GM19328 (cell line): ENCODE results near the gene ENTPD1.

ENCODE experiments used
- ATAC-seq: cut with Tn5 transposase; IDR thresholded peaks from one replicate; pipeline ENCODE4 v1.9.1; 2021; ENCODE audit warnings: mild to moderate bottlenecking, moderate library complexity; ENCODE audit not compliant: unreplicated experiment

Gene ENTPD1

DNA sequence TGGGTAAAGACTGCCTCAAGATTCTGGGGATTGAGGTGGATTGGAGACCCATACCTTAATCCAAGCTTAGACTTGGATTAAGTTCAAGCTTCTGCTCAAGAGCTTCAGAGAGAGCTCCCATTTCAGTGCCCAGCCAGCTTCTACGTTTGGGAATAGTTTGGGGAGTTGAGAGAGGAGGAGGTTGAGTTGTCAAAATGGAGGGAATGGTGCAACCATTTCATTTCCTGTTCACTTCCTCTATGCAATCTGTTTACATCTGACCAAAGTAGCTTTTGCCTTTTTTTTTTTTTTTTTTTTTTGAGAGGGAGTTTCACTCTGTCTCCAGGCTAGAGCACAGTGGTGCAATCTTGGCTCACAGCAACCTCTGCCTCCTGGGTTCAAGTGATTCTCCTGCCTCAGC is 65.8 kb downstream of the ENTPD1 start:
- ATAC-seq, result no peak

DNA sequence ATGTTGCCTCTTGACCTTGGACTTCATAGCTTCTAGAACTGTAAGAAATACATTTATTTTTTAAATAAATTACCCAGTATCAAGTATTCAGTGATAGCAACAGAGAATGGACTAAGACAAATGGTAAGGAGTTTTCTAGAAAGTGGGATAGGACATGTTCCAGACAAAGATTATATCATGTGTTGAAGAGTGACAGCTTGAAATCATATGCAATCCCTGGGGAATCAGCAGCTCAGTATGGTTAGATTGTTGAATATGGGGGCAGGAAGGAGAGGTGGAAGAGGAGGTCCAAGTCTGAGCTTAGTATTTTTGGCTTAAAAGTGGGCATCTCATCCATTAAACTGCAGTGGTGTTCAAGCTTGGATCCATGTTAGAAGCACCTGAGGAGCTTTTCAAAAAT is 74.1 kb downstream of the ENTPD1 start:
- ATAC-seq, result no peak

DNA sequence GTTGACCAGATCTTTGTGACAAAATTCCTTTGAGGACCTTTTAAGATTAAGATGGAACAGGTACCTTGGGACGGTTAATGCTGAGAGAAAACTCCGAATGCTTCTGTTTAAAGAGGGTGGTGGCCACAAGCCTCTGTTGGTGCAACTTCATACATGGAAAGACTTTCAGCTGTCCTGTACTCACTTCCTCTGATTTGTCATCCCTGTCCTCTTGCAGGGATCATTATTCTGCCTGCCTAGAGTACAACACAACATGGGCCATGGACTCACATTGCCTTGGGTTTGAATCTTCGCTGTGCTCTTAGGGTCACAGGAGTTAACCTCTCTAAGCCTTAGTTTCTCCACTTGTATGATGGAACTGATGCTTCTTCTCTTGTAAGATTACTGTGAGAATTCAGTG is 75.1 kb downstream of the ENTPD1 start:
- ATAC-seq, result no peak

DNA sequence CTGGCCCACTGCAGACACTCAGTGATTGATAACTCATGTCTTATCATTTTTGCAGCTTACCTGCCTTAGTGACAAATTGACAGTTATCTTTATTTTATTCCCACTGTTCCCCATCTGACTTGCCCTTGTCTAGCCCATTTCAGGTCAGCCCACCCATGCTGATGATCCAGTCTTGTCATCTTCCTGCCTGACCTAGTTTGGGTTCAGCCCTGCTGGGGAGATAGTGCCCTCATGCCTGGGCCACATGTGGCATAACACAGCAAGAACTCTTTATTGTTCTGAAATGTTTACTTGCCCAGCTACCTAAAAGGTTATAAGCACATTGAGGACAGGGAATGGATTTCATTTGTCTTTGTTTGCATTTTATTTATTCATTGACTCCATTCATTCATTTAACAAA is 75.6 kb downstream of the ENTPD1 start:
- ATAC-seq, result no peak

DNA sequence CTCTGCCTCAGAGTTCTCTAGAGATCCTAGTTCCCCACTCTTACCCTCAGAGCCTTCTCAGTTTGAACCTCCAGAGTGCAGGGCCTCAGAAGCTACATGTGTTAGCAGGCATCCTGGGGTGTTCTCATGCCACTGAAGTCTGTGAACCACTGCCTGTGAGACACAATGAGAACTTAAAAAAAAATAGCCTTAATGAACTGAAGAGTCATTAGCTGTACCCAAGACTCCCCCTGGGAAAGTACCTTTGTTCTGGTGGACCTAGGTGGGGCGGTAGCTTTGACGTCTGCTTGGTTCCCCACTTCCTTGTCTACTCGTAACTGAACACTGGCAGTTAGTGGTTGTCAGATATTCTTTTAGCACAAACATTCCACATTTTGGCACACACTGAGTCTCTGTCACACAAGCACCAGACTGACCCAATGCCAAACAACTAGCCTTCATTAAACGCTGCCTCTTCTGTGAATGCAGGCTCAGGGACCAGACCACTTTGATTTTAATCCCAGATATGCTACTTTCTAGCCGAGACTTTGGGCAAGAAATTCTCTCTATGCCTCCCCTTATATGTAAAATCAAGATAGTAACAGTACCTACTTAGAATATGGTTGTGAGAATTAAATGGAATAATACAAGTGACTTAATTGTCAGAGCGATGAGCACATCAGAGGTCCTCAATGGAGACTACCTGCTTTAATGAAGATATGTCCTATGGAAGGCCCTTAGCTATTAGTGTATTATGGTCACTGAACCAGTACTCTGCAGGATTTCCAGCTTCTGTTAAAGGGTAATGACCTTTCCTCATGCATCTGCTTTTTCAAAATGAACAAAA is 76.5 kb downstream of the ENTPD1 start:
- peak; percentile 83 for ATAC-seq

DNA sequence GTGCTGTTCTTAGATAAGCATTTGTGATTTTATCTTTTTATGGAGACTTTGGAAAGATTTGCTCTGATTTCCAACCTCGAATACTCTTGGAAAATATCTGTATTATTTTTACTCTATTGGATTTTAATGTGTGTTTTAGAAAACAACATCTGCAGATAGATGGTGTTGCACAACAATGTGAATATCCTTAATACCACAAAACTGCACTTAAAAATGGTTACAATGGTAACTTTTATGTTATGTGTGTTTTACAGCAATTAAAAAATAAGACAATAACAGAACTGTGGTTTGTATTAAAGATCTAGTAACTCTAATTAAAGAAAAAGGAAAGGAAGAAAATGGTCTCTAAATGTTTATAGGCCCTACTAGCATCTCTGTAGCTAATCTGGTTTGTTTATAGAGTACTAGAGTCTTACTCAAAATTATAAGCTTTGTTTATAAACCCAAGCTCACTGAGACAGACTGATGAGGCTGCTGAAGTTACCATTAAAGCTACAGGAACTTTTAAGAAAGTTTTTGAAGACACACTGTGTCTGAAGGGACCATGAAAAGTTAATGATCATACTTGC is 77.2 kb downstream of the ENTPD1 start:
- no peak for ATAC-seq

DNA sequence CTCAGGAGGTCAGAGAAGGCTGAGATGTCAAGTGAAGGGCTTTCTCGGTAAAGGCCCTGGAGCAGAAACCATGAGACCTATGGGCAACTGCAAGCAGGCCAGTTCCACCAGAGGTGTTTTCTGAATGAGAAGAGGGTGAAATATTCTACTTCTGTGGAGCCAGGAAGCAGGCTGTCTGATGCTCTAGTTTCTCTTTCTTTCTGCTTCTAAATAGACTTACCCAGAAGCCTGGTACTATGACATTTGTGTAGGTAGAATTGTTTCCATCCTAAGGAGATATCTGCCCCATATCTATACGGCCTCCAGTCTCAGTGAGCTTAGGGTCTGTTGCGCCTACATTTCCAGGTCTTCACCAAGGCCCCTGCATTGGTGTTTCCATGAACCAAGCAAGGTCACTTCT is 78.4 kb downstream of the ENTPD1 start:
- no peak for ATAC-seq

DNA sequence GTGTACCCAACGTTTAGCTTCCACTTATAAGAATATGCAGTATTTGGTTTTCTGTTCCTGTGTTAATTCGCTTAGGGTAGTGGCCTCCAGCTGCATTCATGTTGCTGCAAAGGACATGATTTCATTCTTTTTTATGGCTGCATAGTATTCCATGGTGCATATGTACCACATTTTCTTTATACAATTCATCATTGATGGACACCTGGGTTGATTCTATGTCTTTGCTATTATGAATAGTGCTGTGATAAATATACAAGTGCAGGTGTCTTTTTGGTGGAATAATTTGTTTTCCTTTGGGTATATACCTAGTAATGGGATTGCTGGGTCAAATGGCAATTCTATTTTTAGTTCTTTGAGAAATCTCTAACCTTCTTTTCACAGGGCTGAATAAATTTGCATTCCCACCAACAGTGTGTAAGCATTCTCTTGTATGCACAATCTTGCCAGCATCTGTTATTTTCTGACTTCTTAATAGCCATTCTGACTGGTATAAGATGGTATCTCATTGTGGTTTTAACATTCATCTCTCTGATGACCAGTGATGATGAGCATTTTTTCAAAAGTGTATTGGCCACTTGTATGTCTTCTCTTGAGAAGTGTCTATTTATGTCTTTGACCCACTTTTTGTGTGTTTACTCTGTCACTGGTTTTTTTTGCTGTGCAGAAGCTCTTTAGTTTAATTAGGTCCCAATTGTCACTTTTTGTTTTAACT is 79.3 kb downstream of the ENTPD1 start:
- no peak for ATAC-seq

DNA sequence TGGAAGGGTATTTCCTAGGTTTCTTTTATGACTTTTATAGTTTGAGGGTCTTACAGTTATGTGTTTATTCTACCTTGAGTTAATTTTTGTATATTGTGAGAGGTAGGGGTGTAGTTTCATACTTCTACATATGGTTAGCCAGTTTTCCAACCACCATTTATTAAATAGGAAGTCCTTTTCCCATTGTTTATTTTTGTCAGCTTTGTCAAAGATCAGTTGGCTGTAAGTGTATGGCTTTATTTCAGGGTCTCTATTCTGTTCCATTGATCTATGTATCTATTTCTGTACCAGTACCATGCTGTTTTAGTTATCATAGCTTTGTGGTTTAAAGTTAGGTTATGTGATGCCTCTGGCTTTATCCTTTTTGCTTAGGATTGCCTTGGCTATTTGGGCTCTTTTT is 79.9 kb downstream of the ENTPD1 start:
- no peak for ATAC-seq

DNA sequence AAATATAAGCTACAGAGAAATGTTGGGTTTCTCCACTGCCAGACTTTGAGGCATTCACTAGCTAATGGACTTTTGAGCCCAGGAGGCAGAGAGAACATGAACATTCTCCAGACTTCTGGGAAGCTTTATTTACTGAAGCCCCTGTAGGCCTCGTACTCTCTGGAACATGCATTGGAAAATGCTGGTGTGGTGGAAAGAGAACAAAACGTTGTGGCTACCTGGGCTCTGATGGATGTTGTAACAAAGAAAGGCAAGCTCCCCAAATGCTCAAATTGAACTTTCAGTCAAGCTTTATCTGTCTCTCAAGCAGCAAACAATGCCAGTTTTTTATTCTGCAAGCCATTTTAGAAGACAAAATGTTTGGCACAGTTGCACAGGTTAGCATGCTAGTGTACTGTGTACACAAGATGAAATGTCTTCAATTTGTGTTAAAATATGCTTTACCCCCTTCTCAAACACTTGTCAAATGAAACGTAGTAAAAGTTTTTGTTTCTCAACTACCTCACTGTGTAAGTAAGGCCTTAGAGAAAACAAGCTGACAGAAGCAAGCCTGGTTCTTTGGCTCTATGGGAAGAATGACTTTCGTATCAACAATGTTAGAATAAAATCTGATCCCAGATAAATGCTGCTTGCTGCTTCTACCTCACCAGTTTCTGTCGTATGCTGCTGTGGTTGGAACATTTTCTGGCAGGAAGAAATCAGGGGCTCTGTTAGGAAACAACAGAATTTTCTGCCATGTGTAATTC is 80.8 kb downstream of the ENTPD1 start:
- no peak for ATAC-seq

DNA sequence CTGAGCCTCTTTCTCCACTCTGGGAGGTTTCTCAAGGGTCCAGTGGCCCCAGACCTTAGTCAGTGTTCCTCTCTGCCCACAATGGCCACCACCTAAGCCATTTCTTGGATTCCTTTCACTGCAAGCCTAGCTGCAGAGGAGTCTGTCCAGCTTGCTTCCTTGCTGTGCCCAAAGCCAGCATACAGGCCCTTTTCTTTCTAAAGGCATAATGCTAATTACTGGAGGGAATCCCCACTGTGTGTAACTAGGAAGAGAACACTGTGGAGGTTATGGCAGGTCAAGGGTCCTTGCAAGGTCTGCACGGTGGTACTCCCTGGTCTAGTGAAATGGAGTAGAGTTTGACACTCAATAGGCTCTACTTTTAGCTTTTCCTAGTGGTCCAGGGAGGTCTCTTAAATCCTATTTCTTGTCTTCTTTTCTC is 81.4 kb downstream of the ENTPD1 start:
- peak; percentile 26 for ATAC-seq

DNA sequence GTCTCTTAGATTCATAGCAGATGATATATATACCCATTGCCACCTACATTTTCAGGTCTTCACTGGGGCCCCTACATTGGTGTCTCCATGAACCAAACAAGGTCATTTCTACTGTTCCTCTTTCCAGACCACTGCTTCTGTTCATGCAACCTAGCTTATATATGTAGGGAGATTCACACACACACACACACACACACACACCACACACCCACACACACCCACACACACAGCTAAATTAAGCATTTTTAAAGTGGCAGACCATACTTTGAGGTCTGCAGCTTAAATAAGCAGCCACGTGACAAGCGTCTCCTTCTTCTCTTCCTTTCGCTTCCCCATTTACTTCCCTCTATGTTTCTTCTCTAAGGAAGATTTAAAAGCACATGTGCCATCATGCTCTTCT is 81.8 kb downstream of the ENTPD1 start:
- peak; percentile 46 for ATAC-seq

DNA sequence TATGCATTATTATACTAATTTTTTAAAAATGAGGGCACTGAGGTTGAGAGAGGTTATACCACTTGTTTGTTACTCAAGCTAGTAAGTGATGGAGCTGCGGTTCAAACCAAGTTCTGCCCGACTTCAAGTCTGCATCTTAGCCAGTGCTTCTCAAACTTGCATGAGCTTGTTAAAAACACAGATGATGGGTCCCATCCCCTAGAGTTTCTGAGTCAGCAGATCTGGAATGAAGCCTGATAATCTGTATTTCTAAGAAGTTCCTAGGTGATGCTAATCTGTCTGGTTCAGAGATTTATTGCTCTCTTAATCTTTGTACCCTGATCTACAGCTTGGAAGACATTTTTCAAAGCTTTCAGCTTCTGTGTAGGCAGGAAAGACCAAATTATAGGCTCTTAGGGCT is 84.2 kb downstream of the ENTPD1 start:
- no peak for ATAC-seq

DNA sequence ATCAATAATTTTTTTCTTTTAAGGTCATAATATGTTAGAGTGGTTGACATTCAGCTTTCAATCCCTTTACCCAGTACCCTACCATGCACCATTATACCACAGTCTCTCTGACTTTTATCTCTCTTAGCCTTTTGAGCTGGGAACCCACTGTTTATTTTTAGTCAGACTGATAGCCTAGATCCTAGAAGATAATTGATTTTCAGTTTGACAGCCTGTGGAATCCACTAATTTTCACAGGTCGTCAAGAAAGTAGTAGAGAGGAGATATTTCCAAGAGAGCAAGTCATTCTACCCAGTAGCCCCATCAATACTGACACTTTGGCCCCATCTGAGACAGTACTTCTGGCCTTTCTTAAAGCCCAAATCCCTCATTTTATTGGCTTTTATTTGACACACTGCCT is 84.7 kb downstream of the ENTPD1 start:
- ATAC-seq, result no peak

DNA sequence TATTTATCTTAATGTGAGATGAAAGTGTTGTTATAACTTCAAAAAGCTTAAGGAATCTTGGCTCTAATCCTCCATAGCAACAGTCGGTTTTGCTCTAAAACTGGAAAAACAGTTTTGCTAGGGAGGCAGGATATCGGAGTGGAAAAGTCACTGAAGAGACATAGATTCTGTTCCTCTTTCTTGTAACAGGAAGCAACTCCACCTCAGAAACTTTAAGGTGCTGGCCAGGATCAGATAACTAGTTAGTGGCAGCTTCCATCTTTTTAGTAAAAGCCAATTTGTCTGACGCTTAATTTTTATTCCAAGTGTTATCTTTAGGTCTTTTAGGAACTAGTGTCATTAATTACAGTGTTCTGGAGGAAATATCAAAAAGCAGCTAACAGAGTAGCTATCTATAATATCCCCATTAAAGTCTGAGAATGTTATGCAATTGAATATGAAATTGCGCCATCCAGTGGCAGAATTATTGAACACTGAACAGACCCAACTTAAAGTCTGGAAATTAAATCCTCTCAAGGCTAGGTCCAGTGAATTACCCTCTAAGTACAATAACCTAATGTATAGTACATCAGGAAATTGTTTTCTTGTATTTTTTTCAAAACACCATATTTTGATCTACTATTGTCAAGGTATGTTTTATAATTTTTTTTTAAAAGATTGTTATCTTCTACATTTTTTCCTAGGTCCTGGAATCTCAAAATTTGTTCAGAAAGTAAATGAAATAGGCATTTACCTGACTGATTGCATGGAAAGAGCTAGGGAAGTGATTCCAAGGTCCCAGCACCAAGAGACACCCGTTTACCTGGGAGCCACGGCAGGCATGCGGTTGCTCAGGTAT is 85.9 kb downstream of the ENTPD1 start:
- no peak for ATAC-seq

DNA sequence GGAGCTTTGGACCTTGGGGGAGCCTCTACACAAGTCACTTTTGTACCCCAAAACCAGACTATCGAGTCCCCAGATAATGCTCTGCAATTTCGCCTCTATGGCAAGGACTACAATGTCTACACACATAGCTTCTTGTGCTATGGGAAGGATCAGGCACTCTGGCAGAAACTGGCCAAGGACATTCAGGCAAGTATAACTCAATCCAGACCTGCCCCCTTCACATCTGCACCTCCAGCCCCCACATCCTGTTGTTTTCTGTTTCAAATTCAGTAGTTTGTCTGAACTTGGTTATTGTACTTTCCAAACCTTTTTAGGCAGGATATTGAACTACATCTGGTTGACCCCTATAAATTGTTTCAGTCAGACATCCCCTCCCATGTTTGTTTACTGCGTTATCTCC is 89.4 kb downstream of the ENTPD1 start:
- no peak for ATAC-seq

DNA sequence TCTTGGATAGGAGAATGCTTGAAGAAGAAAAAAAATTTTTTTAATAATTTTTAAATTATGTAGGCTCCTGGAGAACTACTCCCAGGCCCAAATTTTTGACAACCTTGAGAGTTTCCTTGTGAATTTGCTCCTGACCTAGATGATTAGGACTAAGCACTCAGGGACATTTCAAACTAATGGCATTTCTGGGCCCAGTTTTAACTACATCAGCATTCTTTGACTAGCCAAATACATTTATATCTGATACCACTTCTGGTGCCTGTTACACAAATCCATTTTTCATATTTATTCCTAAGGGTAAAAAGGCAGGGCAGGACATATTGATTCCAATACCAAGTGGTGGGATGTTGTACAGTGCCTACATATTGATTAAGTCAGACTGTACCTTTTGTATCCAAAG is 91.0 kb downstream of the ENTPD1 start:
- ATAC-seq, result no peak

DNA sequence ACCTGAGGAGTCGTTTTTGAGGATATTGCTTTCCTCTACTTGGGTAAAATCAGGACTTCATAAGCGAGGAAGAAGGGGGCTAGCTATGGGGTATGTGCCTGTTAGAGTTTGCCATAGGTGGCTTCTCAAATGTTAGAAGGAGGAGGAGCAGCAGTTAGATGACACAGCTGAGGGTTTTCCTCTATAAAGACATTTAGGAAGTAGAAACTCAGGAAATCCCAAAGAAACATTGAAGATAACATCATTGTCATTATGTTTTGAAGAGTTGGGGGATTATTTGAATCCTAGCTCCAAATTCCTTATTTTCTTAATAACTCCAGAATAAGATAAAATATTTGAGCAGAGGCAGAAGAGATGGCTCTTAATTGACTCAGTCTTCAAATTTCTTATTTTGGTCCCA is 92.9 kb downstream of the ENTPD1 start:
- no peak for ATAC-seq

DNA sequence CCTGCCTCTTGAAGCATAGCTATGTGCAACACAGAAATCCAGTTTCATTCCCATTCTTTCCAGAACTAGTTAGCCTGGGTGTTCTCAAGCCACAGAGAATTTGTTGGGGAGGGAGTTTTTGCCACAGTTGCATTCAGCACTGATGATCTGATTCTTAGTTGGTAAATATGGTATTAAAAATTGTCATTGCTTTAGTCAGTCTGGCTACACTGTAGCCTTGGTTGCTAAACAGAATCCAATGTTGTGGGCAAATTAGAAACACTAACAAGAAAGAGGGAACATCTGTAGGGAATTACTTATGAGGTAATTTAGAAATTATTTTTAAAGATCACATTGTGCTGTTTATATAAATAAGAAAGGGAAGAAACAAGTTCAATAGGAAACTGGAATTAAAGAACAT is 94.8 kb downstream of the ENTPD1 start:
- ATAC-seq, result no peak

DNA sequence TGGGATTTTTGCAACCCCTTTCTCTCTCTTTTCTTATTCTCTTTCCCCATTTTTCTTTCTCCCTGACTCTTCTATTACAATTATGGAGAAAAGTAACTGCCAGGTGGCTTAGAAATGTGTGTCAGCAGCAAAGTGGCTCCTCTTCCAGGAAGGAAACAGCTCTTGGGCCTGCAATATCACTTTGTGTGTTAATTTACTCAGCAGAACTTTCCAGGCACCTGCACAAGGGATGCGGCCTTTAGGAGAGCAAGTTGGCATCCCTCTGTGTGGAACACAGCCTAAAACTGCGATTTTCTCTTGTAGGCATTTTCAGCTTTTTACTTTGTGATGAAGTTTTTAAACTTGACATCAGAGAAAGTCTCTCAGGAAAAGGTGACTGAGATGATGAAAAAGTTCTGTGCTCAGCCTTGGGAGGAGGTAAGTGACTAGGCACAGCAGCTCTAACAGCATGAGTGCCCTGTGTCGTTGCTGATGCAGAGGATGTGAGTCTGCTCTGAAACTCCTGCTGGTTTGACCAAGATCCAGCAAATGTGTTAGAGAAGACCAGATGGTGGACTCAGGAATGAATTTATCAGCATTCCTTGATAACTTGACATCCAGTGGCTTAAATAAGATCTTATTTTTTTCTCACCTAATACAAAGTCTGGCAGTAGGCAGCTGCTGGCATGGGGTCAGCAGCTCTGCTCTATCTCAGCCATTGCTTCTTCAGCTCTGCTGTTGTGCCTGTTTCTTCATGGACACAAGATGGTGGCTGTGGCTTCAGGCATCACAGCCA is 104.4 kb downstream of the ENTPD1 start:
- ATAC-seq, result no peak
